AG04450 (cell line): Measurements from ENCODE around the gene RAPGEF3. TPM values are rescaled to one million over a fixed set of nuclear protein-coding genes. Genes with fewer than 3 reads are reported as not detected.

ENCODE experiments used
- CTCF ChIA-PET: fragments of 300-600, 350-600 bp; formaldehyde crosslinking; extraction: SDS; loops from one replicate; lab custom pipeline; 2022; ENCODE audit warnings: antibody characterized with exemption, inconsistent platforms; lab: Charles Lee
- POLR2A ChIA-PET: fragments of 350-600 bp; formaldehyde crosslinking; extraction: SDS; loops from one replicate; lab custom pipeline; 2021; ENCODE audit warnings: antibody characterized with exemption, inconsistent platforms; lab: Yijun Ruan, JAX
- DNase-seq: peaks from one replicate; pipeline ENCODE4 v3.0.0-alpha.2; 2011; ENCODE audit warnings: low read depth, low spot score
- H3K27ac ChIP-seq: one replicate; pipeline ENCODE4 v1.5.1; 2012; ENCODE audit warnings: low read depth, low read length, control low read depth
- H3K27me3 ChIP-seq: one replicate; pipeline ENCODE4 v1.6.0; 2012; ENCODE audit warnings: low read length; ENCODE audit not compliant: control insufficient read depth, insufficient read depth
- H3K4me3 ChIP-seq: 2 replicates; pipeline ENCODE4 v1.5.1; 2011; ENCODE audit warnings: mild to moderate bottlenecking, low read depth, low read length, control low read depth
- H3K9me3 ChIP-seq: 2 replicates; pipeline ENCODE4 v1.5.1; 2012; ENCODE audit warnings: low read length; ENCODE audit not compliant: control insufficient read depth, insufficient read depth
- CTCF ChIP-seq: IDR thresholded peaks from 2 replicates; pipeline ENCODE4 v1.5.1; 2011; ENCODE audit warnings: low read depth, low read length, control low read depth, inconsistent platforms
- polyA plus RNA-seq: library from polyadenylated mRNA; depleted of rRNA; stranded (reverse); fragments of >200 nt; gene quantifications from 2 replicates; pipeline ENCODE4 v1.2.3, GENCODE V29; 2011

RAPGEF3 gene
- polyA plus RNA-seq, 1 experiment = 1.7 TPM

DNA sequence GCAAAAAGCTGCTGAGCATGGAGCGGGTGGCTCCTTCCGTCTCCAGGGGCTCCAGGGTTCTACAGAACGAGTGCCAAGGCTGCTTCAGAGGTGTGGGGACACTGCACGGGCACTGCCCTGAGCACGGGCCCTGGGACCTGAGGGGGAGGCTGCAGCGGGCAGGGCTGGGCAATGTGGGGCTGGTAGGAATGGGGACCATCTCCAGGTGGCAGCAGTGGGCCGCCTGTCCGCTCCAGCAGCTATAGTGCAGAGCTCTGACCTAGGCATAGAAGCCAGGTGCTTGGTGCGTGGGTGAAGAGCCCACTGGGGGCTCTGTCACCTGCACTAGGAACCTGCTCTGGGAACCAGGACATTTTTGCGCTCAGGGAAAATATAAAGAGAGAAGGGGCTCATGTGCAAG lies 38.8 kb upstream of the RAPGEF3 start:
- Histone ChIP-seq H3K27ac (no peak overlapping the region), H3K4me3 (no peak overlapping the region), H3K9me3 (no peaks in the 10 kb centered on the region; the same call in 1 of the 2 replicates), H3K27me3 (no peaks in the 10 kb centered on the region)
- DNase-seq = no peak
- ChIA-PET CTCF (interaction anchor here (1.0 to 7.3 kb wide), 3 partner anchors 11 to 41 kb away, joined by 3 to 69 read pairs (median 4); no protein-coding TSS in a partner anchor), POLR2A (interaction anchor here (0.5 kb wide), 1 partner anchor 29 kb away, joined by 3 read pairs; no protein-coding TSS in a partner anchor)
- peak; percentile 38; the same call in 1 of the 2 replicates for TF ChIP-seq CTCF

GRCh38 chr12:47795814-47796411 lies 37.2 kb upstream of the RAPGEF3 start:
- DNase-seq = no peak

DNA sequence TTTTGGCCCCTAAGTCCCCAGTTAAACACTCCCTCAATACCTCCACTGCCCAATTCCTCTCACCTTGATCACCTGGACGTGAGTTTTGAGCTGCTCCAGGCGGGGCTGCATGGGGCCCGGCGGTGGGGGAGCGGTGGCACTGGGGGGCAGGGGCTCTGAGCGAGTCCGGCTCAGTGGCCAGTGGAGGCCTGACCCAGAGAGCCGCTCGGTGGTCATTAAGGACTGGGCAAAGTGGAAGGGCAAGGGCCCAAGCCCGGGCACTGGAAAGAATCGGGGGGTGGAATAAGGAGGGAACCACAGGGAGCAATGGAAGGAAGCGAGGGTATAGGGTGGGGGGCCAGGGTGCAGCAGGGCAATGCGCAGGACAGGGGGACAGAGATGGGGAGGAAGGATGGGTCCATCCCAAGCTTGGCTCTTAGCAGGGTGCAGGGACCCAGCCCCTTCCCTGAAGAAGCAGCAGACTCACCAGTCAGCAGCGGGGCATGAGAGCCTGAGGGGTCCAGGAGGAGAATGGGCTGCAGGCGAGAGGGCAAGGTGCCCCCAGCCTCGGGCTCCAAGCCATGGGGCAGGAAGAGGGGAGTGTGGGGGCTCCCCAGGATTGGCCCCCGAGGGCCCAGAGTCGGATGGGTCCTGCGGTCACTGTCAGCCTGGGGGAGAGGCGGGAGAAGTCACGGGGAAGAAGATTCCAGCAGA lies 36.6 kb upstream of the RAPGEF3 start:
- Histone ChIP-seq H3K27ac (no peak overlapping the region), H3K27me3 (no peaks in the 10 kb centered on the region), H3K4me3 (no peak overlapping the region), H3K9me3 (no peaks in the 10 kb centered on the region; the same call in 1 of the 2 replicates)
- POLR2A ChIA-PET = no interaction called here
- CTCF ChIA-PET = no interaction called here
- no peak for TF ChIP-seq CTCF
- no peak for DNase-seq

More at GRCh38 chr12:47795814-47796411, 37.2 kb upstream of the RAPGEF3 start:
- ChIA-PET CTCF (interaction anchor here (7.3 kb wide), 1 partner anchor 42 kb away, joined by 69 read pairs; no protein-coding TSS in a partner anchor), POLR2A (no interaction called here)
- no peak for TF ChIP-seq CTCF
- H3K9me3 ChIP-seq = no peaks in the 10 kb centered on the region; the same call in 1 of the 2 replicates
- H3K27me3 ChIP-seq = no peaks in the 10 kb centered on the region
- no peak overlapping the region for H3K4me3 ChIP-seq
- no peak overlapping the region for H3K27ac ChIP-seq

DNA sequence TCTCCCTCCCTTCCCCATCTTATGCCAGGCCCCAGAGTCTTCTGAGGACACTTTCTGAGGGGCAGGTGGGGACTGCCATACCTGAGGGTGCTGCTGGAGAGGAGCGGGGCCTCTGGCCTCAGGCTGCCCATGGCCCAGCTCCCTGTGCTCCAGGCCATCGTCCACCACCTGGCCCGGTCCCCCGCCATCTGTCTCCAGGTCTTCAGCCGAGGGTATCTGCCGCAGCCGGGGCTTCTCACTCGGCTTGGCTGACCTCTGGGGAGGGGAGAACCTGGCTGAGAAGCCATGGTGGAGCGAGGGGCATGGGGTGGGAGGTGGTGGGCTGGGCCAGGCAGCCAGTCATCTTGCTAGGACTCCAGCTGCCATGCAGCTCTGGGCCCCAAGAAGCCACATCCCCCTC lies 36.0 kb upstream of the RAPGEF3 start:
- no peak overlapping the region for H3K4me3 ChIP-seq
- H3K27ac ChIP-seq = no peak overlapping the region
- TF ChIP-seq CTCF = no peak
- no peaks in the 10 kb centered on the region; the same call in 1 of the 2 replicates for H3K9me3 ChIP-seq
- H3K27me3 ChIP-seq = no peaks in the 10 kb centered on the region
- CTCF ChIA-PET = interaction anchor here (0.7 to 0.9 kb wide), 2 partner anchors 44 to 77 kb away, joined by 3 read pairs; no protein-coding TSS in a partner anchor
- DNase-seq = no peak
- POLR2A ChIA-PET = no interaction called here
